Medulla oblongata (tissue), 1 donor: ENCODE data around the gene FGF16.
"Not testable (repeated sequence)": the region's sequence is repeated elsewhere in the genome, so short reads cannot be mapped to it uniquely, and the experiment has no call there.

Source experiments
- DNase-seq: peaks from one replicate; pipeline ENCODE4 v3.0.0-alpha.2; 2015; ENCODE audit errors: extremely low spot score

Gene FGF16

GRCh38 chrX:77446908-77447652 is at the start of gene FGF16:
FGF16 (plus strand) TSS chrX:77447389; CDS start chrX:77447675, 286 bp downstream.
- DNase-seq, result no peak

DNA sequence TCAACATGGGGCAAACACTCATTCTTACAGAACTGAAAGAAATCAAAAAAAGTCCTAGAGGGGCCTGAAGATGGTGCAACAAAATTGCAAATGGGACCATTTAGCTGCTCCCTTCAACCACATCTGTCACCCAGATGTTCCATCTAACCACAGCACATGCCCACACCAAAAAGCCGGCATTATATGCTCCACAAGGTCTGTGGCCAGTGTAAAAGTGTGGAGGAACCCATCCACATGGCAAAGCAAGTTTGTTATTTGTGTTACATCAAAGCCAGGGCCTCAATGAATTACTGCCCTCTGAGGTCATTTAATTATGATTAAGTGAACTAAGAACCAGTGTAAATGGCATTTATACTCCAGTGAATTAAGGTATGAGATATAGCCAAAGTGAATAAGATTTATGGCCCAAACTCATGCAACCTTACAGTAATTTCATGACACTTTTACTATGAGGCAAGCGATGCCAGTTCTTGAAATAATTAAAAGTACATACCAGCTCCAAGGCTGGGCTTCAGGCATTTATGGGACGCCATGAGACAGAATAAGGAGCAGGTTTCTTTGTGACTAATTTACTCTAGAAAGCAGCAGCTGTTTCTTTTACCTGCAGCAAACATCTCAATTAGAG is 48.7 kb upstream of the FGF16 start:
- DNase-seq, result no peak

- DNase-seq, result no peak
Observed at GRCh38 chrX:77404419-77404818, 42.8 kb upstream of the FGF16 start.

- not testable (repeated sequence) for DNase-seq
Observed at GRCh38 chrX:77407821-77408220, 39.4 kb upstream of the FGF16 start.

DNA sequence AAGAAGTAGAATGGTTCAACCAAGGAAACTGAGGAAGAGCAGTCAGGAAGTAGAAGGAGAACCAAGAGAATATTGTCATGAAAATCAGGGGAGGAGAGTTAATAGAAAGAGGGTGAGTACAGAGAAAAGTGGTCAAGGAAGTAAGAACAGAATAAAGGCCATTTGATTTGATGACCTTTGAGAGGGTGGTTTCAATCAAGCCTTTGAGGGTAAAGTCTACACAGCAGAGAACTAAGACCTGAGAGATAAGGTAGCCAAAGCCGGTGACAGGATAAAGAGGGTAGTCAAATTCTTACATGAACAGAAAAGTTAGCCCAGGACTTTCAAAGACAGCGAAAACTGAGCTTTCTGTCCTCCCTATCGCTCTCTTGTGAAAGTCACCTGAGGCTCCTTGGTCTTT is 34.6 kb upstream of the FGF16 start:
- DNase-seq, result no peak

- DNase-seq, result no peak
Observed at GRCh38 chrX:77415161-77415560, 32.0 kb upstream of the FGF16 start.

GRCh38 chrX:77415882-77416281 is 31.3 kb upstream of the FGF16 start:
- no peak for DNase-seq

- no peak for DNase-seq
Observed at GRCh38 chrX:77422891-77423648, 24.1 kb upstream of the FGF16 start.

- no peak for DNase-seq
Observed at GRCh38 chrX:77426811-77427210, 20.4 kb upstream of the FGF16 start.

- DNase-seq, result no peak
Observed at GRCh38 chrX:77427611-77428010, 19.6 kb upstream of the FGF16 start.

GRCh38 chrX:77428551-77428950 is 18.6 kb upstream of the FGF16 start:
- DNase-seq, result no peak

DNA sequence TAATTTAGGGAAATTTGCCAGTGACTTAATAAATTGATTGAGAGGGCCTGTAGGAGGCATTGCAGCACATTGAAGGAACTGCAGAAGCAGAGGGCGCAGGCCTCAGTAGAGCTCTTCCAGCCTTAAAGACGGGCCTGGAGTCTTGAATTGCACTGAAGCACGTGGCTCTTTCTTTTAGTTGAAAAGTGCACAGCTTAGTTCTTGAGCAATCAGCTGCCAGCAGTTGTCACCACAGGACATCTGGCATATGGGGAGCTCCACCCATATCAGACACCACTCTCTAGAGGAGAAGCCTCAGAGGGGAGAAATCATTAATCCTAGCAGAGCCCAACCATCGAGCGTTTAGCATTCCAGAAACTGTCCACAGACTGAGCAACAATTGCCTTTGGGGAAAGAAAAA is 16.0 kb upstream of the FGF16 start:
- DNase-seq, result no peak

DNA sequence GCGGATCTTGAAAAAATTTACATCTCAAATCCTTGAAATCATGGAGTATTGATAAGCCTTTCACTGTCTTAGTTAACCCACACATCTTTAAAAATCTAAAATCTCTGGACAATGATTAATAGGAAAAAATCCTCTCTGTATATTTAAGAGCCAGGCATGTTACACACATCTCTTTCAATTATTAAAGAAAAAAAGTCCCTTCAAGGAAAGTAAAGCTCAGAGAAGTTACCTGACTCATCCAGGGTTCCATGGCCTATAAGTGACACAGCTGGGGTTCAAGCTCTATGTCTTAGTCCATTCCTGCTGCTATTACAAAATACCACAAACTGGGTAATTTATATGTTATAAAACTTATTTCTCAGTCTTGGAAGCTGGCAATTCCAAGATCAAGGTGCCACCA is 14.2 kb upstream of the FGF16 start:
- no peak for DNase-seq

GRCh38 chrX:77434962-77435361 is 12.2 kb upstream of the FGF16 start:
- DNase-seq, result no peak

DNA sequence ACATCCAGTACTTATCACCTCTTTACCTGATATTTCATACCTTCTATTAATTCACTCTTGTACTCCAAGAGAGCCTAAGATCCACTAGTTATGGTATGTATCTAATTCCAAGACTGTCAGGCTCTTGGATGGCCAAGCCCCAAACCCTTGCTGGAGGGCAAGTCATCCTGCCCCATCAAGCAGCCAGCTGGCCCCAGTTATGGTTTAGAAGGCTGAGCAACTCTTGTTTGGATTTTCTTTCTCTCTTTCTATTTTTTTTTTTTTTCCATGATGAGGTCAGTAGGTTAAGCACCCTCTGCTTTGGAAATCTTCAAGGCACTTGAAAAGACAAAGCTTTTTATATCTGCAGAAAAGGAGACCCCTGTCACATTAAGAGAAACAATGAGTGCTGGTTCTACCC is 10.9 kb upstream of the FGF16 start:
- no peak for DNase-seq

DNA sequence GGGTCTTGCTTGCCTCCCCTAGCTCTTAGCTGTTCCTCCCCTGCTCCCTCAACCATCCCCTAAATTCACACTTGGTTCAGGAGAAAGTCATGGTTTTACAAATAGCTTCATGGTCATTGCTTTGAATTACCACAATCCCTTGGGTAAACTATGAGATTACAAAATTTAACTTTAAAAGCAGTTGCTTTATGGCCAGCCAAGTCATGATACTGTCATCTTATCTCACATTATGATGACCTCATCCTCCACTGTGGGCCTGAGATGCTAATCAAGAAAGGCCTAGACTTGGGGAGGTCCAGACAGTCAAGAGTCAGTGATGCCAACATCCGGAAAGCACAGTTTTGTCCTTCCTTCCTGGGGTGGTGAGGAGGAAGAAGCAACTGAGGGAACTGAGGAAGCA is 10.5 kb upstream of the FGF16 start:
- DNase-seq, result no peak

- no peak for DNase-seq
Observed at GRCh38 chrX:77440330-77440729, 6.9 kb upstream of the FGF16 start.

DNA sequence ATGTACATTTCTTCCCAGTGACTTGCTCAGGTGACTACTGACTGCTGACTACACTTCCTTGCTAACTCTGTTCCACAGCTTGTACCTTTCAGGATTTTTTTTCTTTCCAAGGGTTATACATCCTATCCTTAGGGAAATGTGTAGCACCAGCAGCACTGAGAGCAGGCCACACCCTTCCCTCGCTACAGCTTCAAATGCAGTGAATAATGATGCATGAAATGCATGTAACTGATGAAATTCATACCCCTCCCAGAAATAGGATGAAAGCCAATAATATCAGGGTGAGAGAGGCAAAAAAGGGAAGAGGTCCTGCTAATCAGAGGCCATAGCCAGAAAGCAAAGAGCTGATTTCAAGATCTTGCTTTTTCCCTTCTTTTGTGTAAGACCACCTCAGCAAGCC is 6.2 kb upstream of the FGF16 start:
- no peak for DNase-seq

GRCh38 chrX:77441479-77441878 is 5.7 kb upstream of the FGF16 start:
- no peak for DNase-seq

DNA sequence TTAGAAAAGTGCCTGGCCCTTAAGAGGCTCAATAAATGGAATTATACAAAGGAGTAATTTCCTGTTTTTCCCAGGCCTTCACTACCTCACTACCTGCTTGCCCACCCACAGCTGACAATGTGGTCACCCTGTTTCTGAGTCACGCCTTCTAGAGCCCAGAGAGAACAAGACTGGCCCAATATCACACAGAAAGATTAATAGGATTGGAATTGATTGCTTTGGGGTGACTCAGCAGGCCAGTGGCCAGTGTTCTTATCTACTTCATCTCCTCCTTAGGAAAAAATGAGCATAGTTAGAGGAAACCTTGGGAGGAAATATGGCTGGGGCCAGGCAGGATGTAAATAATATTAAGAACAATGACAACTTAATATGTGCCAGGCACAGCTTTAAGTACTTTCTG is 4.5 kb upstream of the FGF16 start:
- no peak for DNase-seq

GRCh38 chrX:77444075-77444474 is 3.1 kb upstream of the FGF16 start:
- no peak for DNase-seq

DNA sequence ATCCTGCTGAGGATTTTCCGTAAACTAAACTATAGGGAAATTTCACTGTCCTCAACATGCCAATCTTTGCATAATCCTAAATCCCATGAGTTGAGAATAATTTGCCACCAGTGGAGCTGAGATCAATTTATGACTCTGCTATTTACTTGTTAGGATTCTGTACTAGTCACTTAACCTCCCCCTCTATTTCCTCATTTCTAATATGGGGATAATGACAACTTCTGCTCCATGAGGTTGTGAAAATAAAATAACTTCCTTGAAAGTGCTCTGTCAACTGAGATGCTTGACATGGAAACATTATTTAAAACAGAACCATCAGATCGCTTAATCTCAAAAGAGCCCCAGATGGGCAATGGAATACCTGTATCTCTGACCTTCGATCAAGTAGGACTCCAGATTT is 2.6 kb upstream of the FGF16 start:
- no peak for DNase-seq

GRCh38 chrX:77446029-77446585 is 1.1 kb upstream of the FGF16 start:
- DNase-seq, result no peak
